HepG2 (cell line): Measurements from ENCODE around the gene ADCY10. TPM values are rescaled to one million over a fixed set of nuclear protein-coding genes. Genes with fewer than 3 reads are reported as not detected.

Source experiments
- ATAC-seq: fragments of 200-7000 bp; cut with Tn5 transposase; 3 replicates; pipeline ENCODE4 v1.9.1; 2020; ENCODE audit warnings: mild to moderate bottlenecking, moderate library complexity
- BruUV-seq: library from RNA; stranded (reverse); fragments of 400-500 nt; replicated peaks from 2 replicates; lab custom pipeline; 2021; lab: Mats Ljungman, UMichigan
- CTCF ChIA-PET: fragments of 300-600 bp; formaldehyde crosslinking; extraction: SDS; loops from one replicate; lab custom pipeline; 2021; ENCODE audit warnings: low total read pairs, inconsistent platforms, low intra/inter-chr PET ratio; lab: Yijun Ruan, JAX
- POLR2A ChIA-PET: fragments of 350-600 bp; sonication (Branson Sonifier 250); formaldehyde crosslinking; loops from one replicate; lab custom pipeline; 2020; ENCODE audit warnings: antibody characterized with exemption, inconsistent platforms; lab: Yijun Ruan, JAX
- DNase-seq: peaks from one replicate; pipeline ENCODE4 v3.0.0-alpha.2; 2015; ENCODE audit warnings: low spot score
- FAIRE-seq: peaks from 3 replicates; lab custom pipeline; 2011; peaks lifted over from hg19 to GRCh38; lab: Jason Lieb, UNC
- H2AFZ ChIP-seq: one replicate; pipeline ENCODE4 v1.6.1; 2011; ENCODE audit warnings: low read length, inconsistent platforms
- H3K27ac ChIP-seq: fragments of 300-600 bp; 3 replicates; pipeline ENCODE4 v1.8.0; 2011; ENCODE audit warnings: mixed run types, mild to moderate bottlenecking, mixed read lengths, low read length, inconsistent platforms; ENCODE audit not compliant: insufficient read depth; ENCODE audit errors: extremely low read length
- H3K27me3 ChIP-seq, 2 experiments: fragments of 200-600 bp in 1 of 2; 2 replicates in 1 of 2; 3 replicates in 1 of 2; pipeline versions ENCODE4 v1.6.0 to v1.8.0; 2011; ENCODE audit warnings: low read length in 2 of 2, mild to moderate bottlenecking in 2 of 2, moderate library complexity in 2 of 2, inconsistent platforms in 1 of 2; ENCODE audit not compliant: insufficient read depth in 2 of 2, control insufficient read depth in 1 of 2
- H3K36me3 ChIP-seq, 2 experiments: fragments of 200-600 bp in 1 of 2; replicated peaks in 1 of 2; 2 replicates in 1 of 2; 3 replicates in 1 of 2; pipeline versions ENCODE4 v1.5.1 to v1.8.0; 2011; ENCODE audit warnings: low read length in 2 of 2, inconsistent platforms in 1 of 2; ENCODE audit not compliant: insufficient read depth in 2 of 2, control insufficient read depth in 1 of 2
- H3K4me1 ChIP-seq: 2 replicates; pipeline ENCODE4 v1.5.1; 2012; ENCODE audit warnings: low read length, inconsistent platforms; ENCODE audit not compliant: insufficient read depth
- H3K4me2 ChIP-seq: 2 replicates; pipeline ENCODE4 v1.6.0; 2011; ENCODE audit warnings: low read depth, low read length, inconsistent platforms
- H3K4me3 ChIP-seq, 3 experiments: fragments of 200-600 bp in 1 of 3; sonication (generic), shearing (Covaris generic) in 1 of 3; replicated peaks in 1 of 3; 2 replicates each; pipeline ENCODE4 v1.5.1; 2011 to 2016; ENCODE audit warnings: low read length in 3 of 3, inconsistent platforms in 2 of 3, low read depth in 2 of 3, mild to moderate bottlenecking in 2 of 3, control low read depth in 1 of 3, mixed read lengths in 1 of 3; ENCODE audit not compliant: insufficient read depth in 1 of 3
- H3K79me2 ChIP-seq: one replicate; pipeline ENCODE4 v1.6.1; 2011; ENCODE audit warnings: low read length, inconsistent platforms; ENCODE audit not compliant: insufficient read depth
- H3K9ac ChIP-seq: 2 replicates; pipeline ENCODE4 v1.6.0; 2011; ENCODE audit warnings: mild to moderate bottlenecking, low read depth, low read length, inconsistent platforms; ENCODE audit not compliant: insufficient read depth
- H3K9me3 ChIP-seq: 2 replicates; pipeline ENCODE4 v1.5.1; 2012; ENCODE audit warnings: mild to moderate bottlenecking, low read length
- H4K20me1 ChIP-seq: 2 replicates; pipeline ENCODE4 v1.6.0; 2011; ENCODE audit warnings: inconsistent platforms, mild to moderate bottlenecking, low read length, moderate library complexity; ENCODE audit not compliant: insufficient read depth
- HDAC1 ChIP-seq: sonication (generic); formaldehyde crosslinking; IDR thresholded peaks from 2 replicates; pipeline ENCODE4 v1.5.1; 2020; ENCODE audit warnings: mild to moderate bottlenecking, missing genetic modification reagents
- RAD51 ChIP-seq: fragments of 450-650 bp; IDR thresholded peaks from 2 replicates; pipeline ENCODE4 v1.6.1; 2016; ENCODE audit warnings: borderline replicate concordance
- ZBED4 ChIP-seq: sonication (generic); formaldehyde crosslinking; IDR thresholded peaks from 2 replicates; pipeline ENCODE4 v1.4.0; 2020; ENCODE audit warnings: missing genetic modification reagents, borderline replicate concordance
- ZNF207 ChIP-seq: fragments of 450-650 bp; IDR thresholded peaks from 2 replicates; pipeline ENCODE4 v1.6.1; 2016; ENCODE audit warnings: antibody characterized with exemption, borderline replicate concordance
- ZNF280D ChIP-seq: sonication (generic); formaldehyde crosslinking; IDR thresholded peaks from 2 replicates; pipeline ENCODE4 v1.5.1; 2020; ENCODE audit warnings: mild to moderate bottlenecking, missing genetic modification reagents
- ZNF770 ChIP-seq: sonication (generic); formaldehyde crosslinking; IDR thresholded peaks from 2 replicates; pipeline ENCODE4 v1.5.0; 2020; ENCODE audit warnings: mild to moderate bottlenecking, missing genetic modification reagents
- WGBS: methylation state at CpG from one replicate; pipeline ENCODE4 v1.1.6; 2017; ENCODE audit warnings: low lambda C conversion rate; 5-methylcytosine and 5-hydroxymethylcytosine counted together
- in situ Hi-C: cut with HindIII; loops from 2 replicates; pipeline ENCODE4 v1.10.0; 2017; ENCODE audit warnings: low pct_unique_long_range_greater_than_20kb; ENCODE audit not compliant: extremely low pct_ligation_motif_present
- intact Hi-C: fragments of 100-400 bp; cut with micrococcal nuclease; formaldehyde crosslinking; loops from one replicate; pipeline ENCODE4 v1.10.0; 2022; ENCODE audit not compliant: unreplicated experiment
- polyA plus RNA-seq, 8 experiments: library from polyadenylated mRNA; depleted of rRNA in 3 of 8; stranded (reverse) in 7 of 8; unstranded in 1 of 8; fragments of >200 nt; fragmentation: Illumina TruSeq in 4 of 8; extraction: Trizol in 4 of 8; gene quantifications; 2 replicates each; pipeline versions ENCODE4 v1.2.1 to v1.2.3, GENCODE V29; 2011 to 2016; ENCODE audit warnings: low read depth in 4 of 8, missing spikeins in 1 of 8, mixed read lengths in 1 of 8; ENCODE audit not compliant: insufficient read depth in 1 of 8
- total RNA-seq, 5 experiments: library from RNA; depleted of rRNA; stranded (reverse); fragments of >200 nt; fragmentation: Illumina TruSeq; extraction: Trizol; gene quantifications; 2 replicates each; pipeline ENCODE4 v1.2.3, GENCODE V29; 2016; ENCODE audit warnings: low read depth in 1 of 5

Gene ADCY10
- total and polyA plus RNA-seq, 2 of the 13 experiments (the other 11 are each of a cell fraction or from before 2014, with no cell fraction given) = 0.02 to 0.03 TPM

- 98% methylated on average over 5 of the region's 5 CpGs for WGBS
- no peak overlapping the region for H3K4me2 ChIP-seq
- ChIA-PET CTCF (no interaction called here), POLR2A (no interaction called here)
- no peak overlapping the region for H3K27ac ChIP-seq
- no peak overlapping the region for H2AFZ ChIP-seq
- BruUV-seq = no TSS peak
- no peaks in the 10 kb centered on the region for H4K20me1 ChIP-seq
- H3K36me3 ChIP-seq = peaks cover 7 to 33% of the 10 kb centered on the region in 2 experiments
- H3K27me3 ChIP-seq = no peaks in the 10 kb centered on the region
- no peak for ATAC-seq
- no peaks in the 10 kb centered on the region for H3K9me3 ChIP-seq
- no peak for FAIRE-seq
- TF ChIP-seq RAD51 (no peak), ZNF280D (CRISPR knock-in tag) (no peak)
- no peak for DNase-seq
- intact Hi-C loops (no loop called here), in situ Hi-C loops (no loop called here)
- no peaks in the 10 kb centered on the region for H3K4me1 ChIP-seq
- H3K9ac ChIP-seq = no peak overlapping the region
- H3K4me3 ChIP-seq = no peak overlapping the region
- no peaks in the 10 kb centered on the region for H3K79me2 ChIP-seq
Observed at GRCh38 chr1:167786502-167786901, 127.4 kb downstream of the ADCY10 start.

- Histone ChIP-seq H3K27ac (no peak overlapping the region), H3K4me3 (no peak overlapping the region), H3K4me1 (no peaks in the 10 kb centered on the region), H3K79me2 (no peaks in the 10 kb centered on the region), H3K36me3 (peaks cover 7 to 26% of the 10 kb centered on the region in 2 experiments), H4K20me1 (no peaks in the 10 kb centered on the region), H3K27me3 (no peaks in the 10 kb centered on the region), H3K9me3 (no peaks in the 10 kb centered on the region), H2AFZ (no peak overlapping the region), H3K9ac (no peak overlapping the region), H3K4me2 (no peak overlapping the region)
- no peak for FAIRE-seq
- no peak for ATAC-seq
- CTCF ChIA-PET = no interaction called here
- no peak for DNase-seq
- POLR2A ChIA-PET = no interaction called here
- 90% methylated on average over 3 of the region's 3 CpGs for WGBS
- in situ Hi-C loops (no loop called here), intact Hi-C loops (no loop called here)
- no TSS peak for BruUV-seq
- TF ChIP-seq ZBED4 (no peak), ZNF207 (no peak), HDAC1 (no peak), ZNF770 (no peak)
Observed at GRCh38 chr1:167784876-167785550, 128.9 kb downstream of the ADCY10 start.
